ENCODE results near the gene GLG1. TPM values are rescaled to one million over a fixed set of nuclear protein-coding genes. Genes with fewer than 3 reads are reported as not detected.
"Not testable (repeated sequence)": the region's sequence is repeated elsewhere in the genome, so short reads cannot be mapped to it uniquely, and the experiment has no call there.

GLG1 gene
- total RNA-seq, 1 donor = 119 TPM

GRCh38 chr16:74421482-74421785, 185.5 kb downstream of the GLG1 start:
- DNase-seq (ENCODE audit: low read depth); H3K4me3 ChIP-seq (ENCODE audit: low read depth, low read length): not testable (repeated sequence)

DNA sequence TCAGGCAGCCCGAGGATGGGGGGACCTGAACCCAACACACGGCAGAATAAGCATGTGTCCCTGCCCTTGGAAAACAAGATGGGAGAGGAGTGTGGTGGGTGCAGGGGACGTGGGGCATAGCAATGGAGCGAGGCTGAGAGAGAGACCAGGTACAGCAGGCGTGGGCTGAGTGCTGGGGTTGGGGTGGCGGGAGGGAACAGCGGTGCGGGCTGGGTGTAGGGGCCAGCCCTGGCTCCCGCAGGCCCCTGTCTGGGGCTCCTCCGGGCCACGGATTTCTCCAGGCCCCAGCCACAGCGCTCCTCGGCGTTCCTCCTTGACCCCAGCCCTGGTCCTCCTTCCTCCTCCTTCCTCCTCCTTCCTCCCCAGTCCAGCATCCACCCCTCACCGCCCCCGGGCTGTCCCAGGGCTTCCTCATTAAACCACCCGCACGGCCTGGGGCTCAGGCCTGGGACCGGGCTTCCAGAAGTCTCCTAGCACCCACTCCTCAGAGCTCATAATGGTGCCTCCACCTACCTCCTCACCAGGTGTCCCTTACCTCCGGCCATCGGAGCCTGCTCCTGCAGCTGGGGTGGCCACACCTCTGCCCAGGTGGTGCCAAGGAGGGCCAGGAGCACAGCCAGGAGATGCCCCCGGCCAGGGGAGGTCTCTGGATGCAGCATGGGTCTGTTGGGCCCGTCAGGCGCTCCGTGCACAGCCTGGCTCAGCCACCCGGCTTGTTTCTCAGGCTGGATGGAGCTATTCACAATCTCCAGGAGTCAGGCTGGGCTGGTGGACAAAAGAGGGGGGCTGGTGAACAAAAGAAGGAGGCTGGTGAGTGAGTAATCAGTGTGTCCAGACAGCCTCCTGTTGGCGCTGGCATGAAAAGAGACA, 186.1 kb downstream of the GLG1 start, which contains the start of gene CLEC18B:
Gene CLEC18B, minus strand, starts transcription at position 867 of the 870 bp plus-strand sequence. Its CDS starts 208 bp downstream, at position 659.
- not testable (repeated sequence) for H3K4me3 ChIP-seq (ENCODE audit: low read depth, low read length); DNase-seq (ENCODE audit: low read depth)

DNA sequence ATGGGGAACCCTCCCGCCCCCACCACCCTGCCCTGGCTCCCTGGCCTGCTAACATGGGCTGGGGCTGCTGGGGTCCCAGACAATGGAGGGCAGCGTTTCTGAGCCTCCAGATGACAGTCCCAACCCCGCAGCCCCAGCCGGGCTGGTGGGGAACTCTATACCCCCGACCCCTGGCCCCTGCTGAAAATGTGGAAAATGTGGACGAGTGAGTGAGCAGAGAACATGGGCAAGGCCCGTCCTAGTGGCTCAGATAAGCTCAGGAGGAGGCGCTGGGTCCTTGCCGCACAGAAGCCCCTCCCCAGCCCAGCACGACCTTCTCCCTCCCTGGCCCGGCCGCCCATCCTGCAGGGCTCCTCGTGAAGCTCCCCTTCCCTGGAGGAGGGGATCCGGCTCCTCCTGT, 187.1 kb downstream of the GLG1 start:
- DNase-seq (ENCODE audit: low read depth); H3K4me3 ChIP-seq (ENCODE audit: low read depth, low read length): not testable (repeated sequence)

DNA sequence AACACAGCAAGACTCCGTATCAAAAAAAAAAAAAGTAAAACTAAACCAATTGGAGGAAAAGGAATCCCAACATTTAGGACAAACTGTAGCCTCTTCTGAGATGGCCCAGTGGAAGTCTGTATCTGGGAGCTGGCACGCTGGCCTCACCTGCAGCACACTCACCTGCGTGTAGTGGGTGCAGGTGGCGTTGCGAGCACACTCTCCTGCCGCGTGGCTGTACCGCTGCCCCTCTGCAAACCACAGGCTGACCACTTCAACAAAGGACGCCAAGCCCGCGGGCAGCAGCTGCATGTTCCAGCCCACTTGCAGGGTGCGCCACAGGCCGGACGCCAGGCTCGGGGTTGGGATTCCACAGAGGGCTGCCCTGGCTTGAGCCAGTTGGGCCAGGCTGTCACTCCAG, 189.0 kb downstream of the GLG1 start:
- H3K4me3 ChIP-seq (ENCODE audit: low read depth, low read length); DNase-seq (ENCODE audit: low read depth): not testable (repeated sequence)

- DNase-seq (ENCODE audit: low read depth); H3K4me3 ChIP-seq (ENCODE audit: low read depth, low read length): not testable (repeated sequence)
These were observed 193.0 kb downstream of the GLG1 start for GRCh38 chr16:74413920-74414319.

- H3K4me3 ChIP-seq (ENCODE audit: low read depth, low read length); DNase-seq (ENCODE audit: low read depth): not testable (repeated sequence)
These were observed 193.4 kb downstream of the GLG1 start for GRCh38 chr16:74413485-74413884.

DNA sequence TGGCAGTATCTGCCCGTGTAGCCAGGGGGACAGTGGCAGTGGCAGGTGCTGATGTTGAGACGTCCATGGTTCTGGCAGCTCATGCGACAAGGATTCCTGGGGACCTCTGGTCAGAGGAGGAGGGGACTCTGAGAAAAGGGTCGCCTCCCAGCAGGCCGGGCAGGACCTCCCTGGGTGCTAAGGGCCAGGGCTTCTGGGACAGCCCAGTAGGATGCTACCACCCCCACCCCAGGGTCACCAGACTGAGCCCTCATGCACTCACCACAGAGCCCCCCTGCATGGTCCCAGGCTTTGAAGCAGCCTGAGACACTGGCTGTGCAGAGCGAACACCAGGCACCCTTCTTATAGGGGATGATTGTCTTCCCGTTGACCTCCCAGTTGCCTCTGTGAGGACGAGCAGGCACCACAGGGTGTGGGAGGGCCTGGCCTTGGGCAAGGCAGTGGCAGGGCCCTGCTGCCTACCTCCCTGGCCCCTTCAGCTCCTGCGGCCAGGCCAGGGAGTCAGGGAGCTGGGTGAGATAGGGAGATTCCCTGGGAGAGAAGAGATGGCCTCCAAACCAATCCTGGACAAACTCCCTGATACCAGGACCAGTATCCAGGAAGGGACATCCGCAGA, 194.0 kb downstream of the GLG1 start:
- not testable (repeated sequence) for H3K4me3 ChIP-seq (ENCODE audit: low read depth, low read length); DNase-seq (ENCODE audit: low read depth)

DNA sequence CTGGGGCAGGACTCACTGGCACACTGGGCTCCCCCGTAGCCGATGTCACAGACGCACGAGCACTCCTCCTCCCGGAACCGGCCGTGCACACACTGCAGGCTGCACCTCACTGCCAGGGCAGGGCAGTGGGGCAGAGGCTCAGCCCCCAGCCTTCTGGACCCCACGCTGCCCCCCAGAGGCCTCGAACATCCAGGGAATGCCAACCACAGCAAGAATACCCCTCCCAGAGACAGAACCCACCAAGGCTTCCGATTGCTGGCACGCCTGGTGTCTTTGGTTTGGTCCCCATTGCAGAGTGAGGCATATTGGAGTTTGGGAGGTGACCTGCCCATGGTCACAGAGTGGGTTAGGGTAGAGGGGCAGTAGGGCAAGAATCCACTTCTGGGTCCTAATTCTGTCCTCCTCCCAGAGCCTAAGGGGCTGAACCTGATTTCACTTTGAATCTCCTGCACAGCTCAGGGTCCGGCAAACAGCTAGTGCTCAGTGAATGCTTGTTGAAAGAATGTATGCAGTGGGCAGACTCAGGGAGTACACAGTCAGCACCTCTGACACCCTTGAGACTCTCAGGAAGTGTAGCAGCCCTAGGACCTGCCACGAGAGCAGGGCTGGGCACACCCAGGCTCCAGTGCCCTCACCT, 194.7 kb downstream of the GLG1 start:
- DNase-seq (ENCODE audit: low read depth); H3K4me3 ChIP-seq (ENCODE audit: low read depth, low read length): not testable (repeated sequence)

DNA sequence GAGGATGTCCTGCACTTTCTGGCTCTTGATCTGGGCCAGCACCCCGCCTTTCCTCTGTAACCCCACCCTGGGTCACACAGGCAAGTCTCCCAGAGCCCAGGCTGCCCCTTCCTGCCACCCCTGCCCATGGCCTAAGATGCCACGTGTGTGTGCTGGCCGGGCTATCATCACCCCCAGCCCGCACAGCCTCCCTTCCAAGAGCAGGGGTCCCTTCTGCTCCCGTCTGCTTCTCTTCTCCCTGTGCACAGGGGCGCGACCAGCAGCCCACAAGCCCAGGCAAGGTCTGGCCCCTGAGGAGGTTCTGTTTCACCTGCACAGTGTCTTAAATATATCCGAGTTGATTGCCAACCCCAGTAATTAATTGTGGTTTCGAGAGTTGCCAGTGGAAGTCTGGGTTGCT, 195.9 kb downstream of the GLG1 start:
- H3K4me3 ChIP-seq (ENCODE audit: low read depth, low read length); DNase-seq (ENCODE audit: low read depth): not testable (repeated sequence)

- not testable (repeated sequence) for H3K4me3 ChIP-seq (ENCODE audit: low read depth, low read length); DNase-seq (ENCODE audit: low read depth)
These were observed 196.6 kb downstream of the GLG1 start for GRCh38 chr16:74410057-74410957.

DNA sequence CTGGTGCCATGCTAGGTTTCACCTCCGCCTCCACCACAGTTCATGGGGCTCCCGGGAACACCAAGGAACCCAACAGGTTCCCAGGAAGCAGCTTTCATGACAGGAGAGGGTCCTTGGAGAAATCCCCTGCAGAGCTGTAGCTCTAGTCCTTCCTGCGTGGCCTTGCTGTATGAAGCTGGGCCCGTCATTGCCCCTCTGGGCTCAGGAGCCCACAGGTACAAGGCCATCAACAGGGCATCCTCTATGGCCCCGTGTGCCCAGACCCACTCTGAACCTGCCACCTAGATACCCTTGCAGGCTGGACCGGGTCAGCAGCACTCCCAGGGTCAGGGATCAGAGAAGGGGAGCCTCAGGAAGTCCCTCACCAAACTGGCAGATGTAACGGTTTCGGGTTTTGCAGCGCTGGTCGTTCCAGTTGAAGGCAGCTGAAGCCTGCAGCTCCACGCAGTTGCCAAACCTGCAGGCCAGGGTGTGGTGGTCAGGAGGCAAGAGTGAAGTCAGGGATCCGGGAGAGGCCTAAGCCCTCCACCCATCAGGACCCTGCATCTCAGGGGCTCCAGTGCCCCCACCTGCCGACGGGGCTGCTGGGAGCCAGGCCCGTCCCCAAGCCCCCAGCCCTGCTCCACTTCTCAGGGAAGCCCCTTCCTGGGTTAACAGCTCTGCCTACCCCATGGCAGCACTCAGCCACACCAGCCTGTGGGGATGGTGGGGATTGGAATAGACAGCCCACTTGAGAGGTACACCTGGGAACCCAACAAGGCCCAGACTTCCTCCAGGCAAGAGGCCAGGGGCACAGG, 197.5 kb downstream of the GLG1 start:
- not testable (repeated sequence) for H3K4me3 ChIP-seq (ENCODE audit: low read depth, low read length); DNase-seq (ENCODE audit: low read depth)

DNA sequence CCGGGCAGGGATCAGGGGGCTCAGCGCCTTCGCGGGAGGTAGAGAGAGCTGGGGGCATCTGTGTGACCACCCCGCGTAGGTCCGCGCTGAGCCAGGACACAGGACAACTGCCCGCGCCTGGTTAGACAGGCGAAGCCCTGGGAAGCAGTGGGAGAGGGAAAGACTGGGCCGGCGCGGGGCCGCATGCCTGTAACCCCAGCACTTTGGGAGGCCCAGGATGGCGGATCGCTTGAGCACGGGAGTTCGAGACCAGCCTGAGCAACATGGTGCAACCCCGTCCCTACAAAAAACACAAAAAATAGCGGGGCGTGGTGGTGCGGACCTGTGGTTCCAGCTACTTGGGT, 199.6 kb downstream of the GLG1 start:
- DNase-seq (ENCODE audit: low read depth) = peak; percentile 17

DNA sequence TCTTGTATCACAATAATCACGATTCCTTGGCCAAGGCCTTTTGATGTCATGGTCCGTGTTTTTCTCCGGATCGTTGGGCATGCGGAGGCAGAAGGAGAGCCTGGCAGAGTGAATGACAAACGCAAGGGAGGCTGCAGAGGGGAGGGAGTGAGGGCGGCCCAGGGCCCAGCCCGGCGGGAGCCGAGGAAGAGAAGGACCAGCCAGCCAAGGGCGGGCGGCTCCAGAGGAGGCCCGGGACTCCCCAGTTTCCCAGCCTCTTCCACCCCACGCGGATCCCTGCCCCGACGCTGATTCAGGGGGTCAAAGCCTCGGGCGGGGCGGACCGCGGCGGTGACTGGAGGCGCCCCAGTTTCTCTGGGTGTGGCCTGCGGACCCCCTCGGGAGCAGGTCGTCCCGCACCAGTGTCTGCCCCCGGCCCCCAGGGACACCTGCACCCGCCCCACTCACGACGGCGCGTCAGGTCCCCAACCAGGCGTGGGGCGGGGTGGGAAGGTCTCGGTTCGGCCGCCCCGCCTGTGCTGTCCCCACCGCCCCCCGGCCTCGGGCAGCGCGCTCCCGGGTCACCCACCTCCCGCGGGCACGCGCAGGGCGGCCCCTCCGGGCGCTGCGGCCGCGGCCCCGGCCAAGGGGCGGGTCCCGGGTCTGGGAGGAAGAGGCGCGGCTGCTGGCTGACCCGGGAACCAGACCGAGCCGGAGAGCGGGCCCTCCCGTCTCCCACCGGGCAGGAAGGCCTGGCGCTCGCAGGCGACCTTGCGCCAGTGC, 200.1 kb downstream of the GLG1 start:
- H3K4me3 ChIP-seq (ENCODE audit: low read depth, low read length); DNase-seq (ENCODE audit: low read depth): not testable (repeated sequence)

More for the DNA sequence above, 199.6 kb downstream of the GLG1 start:
- peak overlapping the region; percentile 50 for H3K4me3 ChIP-seq (ENCODE audit: low read depth, low read length)

- not testable (repeated sequence) for H3K4me3 ChIP-seq (ENCODE audit: low read depth, low read length); DNase-seq (ENCODE audit: low read depth)
These were observed 202.6 kb downstream of the GLG1 start for GRCh38 chr16:74404148-74404933.

- DNase-seq (ENCODE audit: low read depth) = not testable (repeated sequence)
These were observed 206.7 kb downstream of the GLG1 start for GRCh38 chr16:74400238-74400637.

GRCh38 chr16:74398212-74398895, 208.6 kb downstream of the GLG1 start:
- not testable (repeated sequence) for DNase-seq (ENCODE audit: low read depth)

More at GRCh38 chr16:74400238-74400637, 206.7 kb downstream of the GLG1 start:
- H3K4me3 ChIP-seq (ENCODE audit: low read depth, low read length) = not testable (repeated sequence)

More at GRCh38 chr16:74398212-74398895, 208.6 kb downstream of the GLG1 start:
- not testable (repeated sequence) for H3K4me3 ChIP-seq (ENCODE audit: low read depth, low read length)
